GM12874 (cell line): Measurements from ENCODE around the gene DNAH2.

Source experiments
- CTCF ChIP-seq: IDR thresholded peaks from 2 replicates; pipeline ENCODE4 v1.5.1; 2011; ENCODE audit warnings: low read depth, mild to moderate bottlenecking, control low read depth, low read length, moderate library complexity; ENCODE audit not compliant: insufficient read depth

Gene DNAH2

GRCh38 chr17:7882629-7883028, 165.1 kb downstream of the DNAH2 start:
- TF ChIP-seq CTCF: no peak
